Gastrocnemius medialis (tissue), 4 donors: ENCODE measurements around the gene SYT9.

Experiments used
- CTCF ChIP-seq, 5 experiments: fragments of 450-650 bp in 3 of 5; fragments of 200-600 bp in 2 of 5; sonication (generic) in 2 of 5; IDR thresholded peaks in 4 of 5; conservative IDR thresholded peaks in 1 of 5; 1 replicate in 4 of 5; 2 replicates in 1 of 5; pipeline ENCODE4 v1.5.1; 2016 to 2019; ENCODE audit warnings: antibody characterized with exemption in 5 of 5, mild to moderate bottlenecking in 3 of 5, moderate library complexity in 3 of 5
- POLR2A ChIP-seq, 2 donors: fragments of 450-650 bp; IDR thresholded peaks; one replicate each; pipeline ENCODE4 v1.6.1; 2017; ENCODE audit warnings: antibody characterized with exemption in 2 of 2, mild to moderate bottlenecking in 2 of 2, moderate library complexity in 2 of 2

- TF ChIP-seq CTCF (IDR thresholded peaks at IDR 0.05 in 4 of 5, conservative IDR thresholded peaks at IDR 0.05 in 1 of 5) (no peak), POLR2A (IDR thresholded peaks at IDR 0.05) (no peak)
Measured at GRCh38 chr11:7383406-7383805, 131.7 kb downstream of the SYT9 start.
